HG02840 (cell line): ENCODE results near the gene CDK10.
"Not testable (repeated sequence)": the region's sequence is repeated elsewhere in the genome, so short reads cannot be mapped to it uniquely, and the experiment has no call there.

Experiments used
- ATAC-seq: cut with Tn5 transposase; IDR thresholded peaks from one replicate; pipeline ENCODE4 v1.9.1; 2021; ENCODE audit warnings: mild to moderate bottlenecking, moderate library complexity, moderate number of reproducible peaks; ENCODE audit not compliant: unreplicated experiment, low FRiP score

CDK10 gene

GRCh38 chr16:89667000-89667399, 19.5 kb upstream of the CDK10 start:
- not testable (repeated sequence) for ATAC-seq

DNA sequence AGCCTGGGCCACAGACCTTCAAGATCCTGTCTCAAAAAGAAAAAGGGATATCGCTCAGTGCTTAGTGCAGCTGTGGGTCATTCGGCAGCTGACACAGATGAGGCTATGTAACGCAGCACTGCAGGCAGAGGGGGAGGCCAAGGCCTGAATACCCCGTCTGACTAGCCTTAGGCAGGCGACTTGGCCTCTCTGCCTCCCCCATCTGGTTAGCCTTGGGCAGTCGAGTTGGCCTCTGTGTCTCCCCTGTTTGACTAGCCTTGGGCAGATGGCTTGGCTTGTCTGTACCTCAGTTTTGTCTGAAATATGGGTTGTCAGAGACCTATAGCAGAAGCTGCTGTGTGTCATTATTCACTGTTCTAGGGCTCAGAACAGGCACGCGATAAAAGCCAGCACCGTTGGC, 18.9 kb upstream of the CDK10 start:
- ATAC-seq = no peak

- ATAC-seq = no peak
These were observed 17.7 kb upstream of the CDK10 start for GRCh38 chr16:89668790-89669158.

GRCh38 chr16:89669755-89670154, 16.7 kb upstream of the CDK10 start:
- ATAC-seq = no peak

GRCh38 chr16:89670496-89671431, 15.7 kb upstream of the CDK10 start:
- ATAC-seq = no peak

DNA sequence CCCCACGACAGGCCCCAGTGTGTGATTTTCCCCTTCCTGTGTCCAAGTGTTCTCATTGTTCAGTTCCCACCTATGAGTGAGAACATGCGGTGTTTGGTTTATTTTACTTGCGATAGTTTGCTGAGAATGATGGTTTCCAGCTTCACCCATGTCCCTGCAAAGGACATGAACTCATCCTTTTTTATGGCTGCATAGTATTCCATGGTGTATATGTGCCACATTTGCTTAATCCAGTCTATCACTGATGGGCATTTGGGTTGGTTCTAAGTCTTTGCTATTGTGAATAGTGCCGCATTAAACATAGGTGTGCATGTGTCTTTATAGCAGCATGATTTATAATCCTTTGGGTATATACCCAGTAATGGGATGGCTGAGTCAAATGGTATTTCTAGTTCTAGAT, 14.9 kb upstream of the CDK10 start:
- ATAC-seq = not testable (repeated sequence)

GRCh38 chr16:89672177-89672941, 14.1 kb upstream of the CDK10 start:
- no peak for ATAC-seq

GRCh38 chr16:89678258-89678657, 8.2 kb upstream of the CDK10 start:
- ATAC-seq = no peak

- no peak for ATAC-seq
These were observed 573 bp upstream of the CDK10 start for GRCh38 chr16:89685916-89686315.

- ATAC-seq = peak; percentile 33
These were observed 827 bp downstream of the CDK10 start for GRCh38 chr16:89687092-89687940.

GRCh38 chr16:89688395-89688794, 1.9 kb downstream of the CDK10 start:
- ATAC-seq = no peak

DNA sequence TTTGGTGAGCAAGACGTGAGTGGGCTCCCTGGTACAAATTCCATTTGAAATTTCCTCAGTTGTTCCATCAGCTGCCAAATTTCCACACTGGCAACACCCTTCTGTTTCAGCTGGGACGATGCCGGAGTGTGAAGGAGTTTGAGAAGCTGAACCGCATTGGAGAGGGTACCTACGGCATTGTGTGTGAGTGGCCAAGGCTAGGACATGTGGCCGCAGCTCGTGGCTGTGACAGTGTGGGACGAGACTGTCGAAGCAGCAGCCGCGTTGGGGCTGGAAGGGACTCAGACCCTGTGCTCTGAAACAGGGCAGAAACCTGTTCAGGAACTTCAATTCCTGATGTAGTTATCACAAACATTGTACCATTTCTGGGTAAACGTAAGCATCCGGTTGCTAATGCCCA, 2.7 kb downstream of the CDK10 start:
- no peak for ATAC-seq

DNA sequence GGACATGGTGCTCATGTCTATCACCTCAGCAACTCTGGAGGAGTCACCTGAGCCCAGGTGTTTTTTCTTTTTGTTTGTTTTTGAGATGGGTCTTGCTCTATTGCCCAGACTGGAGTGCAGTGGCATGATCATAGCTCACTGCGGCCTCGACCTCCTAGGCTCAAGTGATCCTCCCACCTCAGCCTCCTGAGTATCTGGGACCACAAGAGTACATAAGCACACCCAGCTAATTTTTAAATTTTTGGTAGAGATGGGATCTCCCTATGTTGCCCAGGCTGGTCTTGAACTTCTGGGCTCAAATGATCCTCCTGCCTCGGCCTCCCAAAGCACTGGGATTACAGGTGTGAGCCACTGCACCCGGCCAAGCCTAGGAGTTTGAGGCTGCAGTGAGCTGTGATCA, 3.1 kb downstream of the CDK10 start:
- not testable (repeated sequence) for ATAC-seq

- no peak for ATAC-seq
These were observed 4.0 kb downstream of the CDK10 start for GRCh38 chr16:89690392-89690901.

DNA sequence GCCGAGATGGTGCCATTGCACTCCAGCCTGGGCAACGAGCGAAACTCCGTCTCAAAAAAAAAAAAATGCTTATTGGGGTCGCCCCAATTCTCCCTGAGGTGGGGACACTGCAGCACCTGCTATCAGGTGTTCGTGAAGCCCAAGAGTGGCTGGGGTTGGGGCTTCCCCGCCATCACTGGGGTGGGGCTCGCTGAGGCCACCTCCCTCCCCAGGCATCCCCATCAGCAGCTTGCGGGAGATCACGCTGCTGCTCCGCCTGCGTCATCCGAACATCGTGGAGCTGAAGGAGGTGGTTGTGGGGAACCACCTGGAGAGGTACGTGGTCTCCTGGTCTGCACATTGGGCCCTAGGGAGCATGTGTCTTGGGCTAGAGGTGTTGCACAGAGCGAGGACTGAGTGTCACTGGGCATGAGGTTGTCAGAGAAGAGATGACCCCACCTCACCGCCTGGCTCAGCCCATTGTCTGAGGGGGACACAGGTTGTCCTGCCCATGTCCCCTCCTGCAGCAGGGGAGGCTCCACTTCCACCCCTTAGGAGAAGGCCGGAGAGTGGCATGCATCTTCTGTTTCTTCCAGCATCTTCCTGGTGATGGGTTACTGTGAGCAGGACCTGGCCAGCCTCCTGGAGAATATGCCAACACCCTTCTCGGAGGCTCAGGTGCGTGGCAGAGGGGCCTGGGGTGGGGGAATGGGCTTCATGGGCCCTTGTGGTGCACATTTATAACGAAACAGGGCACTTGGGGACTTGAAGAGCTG, 4.9 kb downstream of the CDK10 start:
- ATAC-seq = no peak

DNA sequence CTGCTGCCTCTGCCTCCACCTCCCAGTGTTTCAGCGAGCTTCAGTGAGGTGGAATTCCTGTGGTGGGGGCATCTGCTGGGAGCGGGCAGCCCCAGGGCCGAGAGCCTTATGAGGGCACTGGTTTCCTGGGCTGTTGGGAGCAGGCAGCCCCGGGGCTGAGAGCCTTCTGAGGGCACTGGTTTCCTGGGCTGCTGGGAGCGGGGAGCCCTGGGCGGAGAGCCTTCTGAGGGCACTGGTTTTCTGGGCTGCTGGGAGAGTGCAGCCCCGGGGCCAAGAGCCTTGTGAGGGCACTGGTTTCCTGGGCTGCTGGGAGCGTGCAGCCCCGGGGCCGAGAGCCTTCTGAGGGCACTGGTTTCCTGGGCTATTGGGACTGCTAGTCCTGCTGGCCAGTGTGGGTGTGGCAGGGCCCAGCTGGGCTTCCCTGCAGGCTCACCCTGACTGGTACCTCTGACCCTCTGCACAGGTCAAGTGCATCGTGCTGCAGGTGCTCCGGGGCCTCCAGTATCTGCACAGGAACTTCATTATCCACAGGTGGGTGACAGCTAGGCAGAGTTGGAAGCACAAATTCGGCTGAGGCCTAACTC, 5.6 kb downstream of the CDK10 start:
- ATAC-seq = no peak

DNA sequence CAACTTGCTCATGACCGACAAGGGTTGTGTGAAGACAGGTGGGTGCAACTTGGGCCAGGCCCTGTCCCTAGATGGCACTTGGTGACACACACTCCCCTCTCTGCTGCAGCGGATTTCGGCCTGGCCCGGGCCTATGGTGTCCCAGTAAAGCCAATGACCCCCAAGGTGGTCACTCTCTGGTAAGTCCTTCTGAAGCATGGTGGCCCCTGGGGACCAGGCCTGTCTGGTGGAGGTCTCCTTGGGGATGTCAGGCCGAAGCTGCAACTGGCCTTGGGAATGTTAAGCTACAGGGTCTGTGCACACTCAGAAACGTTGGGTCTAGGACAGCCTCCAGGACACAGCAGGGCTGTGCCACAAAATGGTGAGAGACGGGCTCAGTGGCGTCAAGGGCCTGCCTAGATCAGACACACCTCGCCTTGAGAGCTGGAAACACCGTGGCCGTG, 6.8 kb downstream of the CDK10 start:
- ATAC-seq = no peak

DNA sequence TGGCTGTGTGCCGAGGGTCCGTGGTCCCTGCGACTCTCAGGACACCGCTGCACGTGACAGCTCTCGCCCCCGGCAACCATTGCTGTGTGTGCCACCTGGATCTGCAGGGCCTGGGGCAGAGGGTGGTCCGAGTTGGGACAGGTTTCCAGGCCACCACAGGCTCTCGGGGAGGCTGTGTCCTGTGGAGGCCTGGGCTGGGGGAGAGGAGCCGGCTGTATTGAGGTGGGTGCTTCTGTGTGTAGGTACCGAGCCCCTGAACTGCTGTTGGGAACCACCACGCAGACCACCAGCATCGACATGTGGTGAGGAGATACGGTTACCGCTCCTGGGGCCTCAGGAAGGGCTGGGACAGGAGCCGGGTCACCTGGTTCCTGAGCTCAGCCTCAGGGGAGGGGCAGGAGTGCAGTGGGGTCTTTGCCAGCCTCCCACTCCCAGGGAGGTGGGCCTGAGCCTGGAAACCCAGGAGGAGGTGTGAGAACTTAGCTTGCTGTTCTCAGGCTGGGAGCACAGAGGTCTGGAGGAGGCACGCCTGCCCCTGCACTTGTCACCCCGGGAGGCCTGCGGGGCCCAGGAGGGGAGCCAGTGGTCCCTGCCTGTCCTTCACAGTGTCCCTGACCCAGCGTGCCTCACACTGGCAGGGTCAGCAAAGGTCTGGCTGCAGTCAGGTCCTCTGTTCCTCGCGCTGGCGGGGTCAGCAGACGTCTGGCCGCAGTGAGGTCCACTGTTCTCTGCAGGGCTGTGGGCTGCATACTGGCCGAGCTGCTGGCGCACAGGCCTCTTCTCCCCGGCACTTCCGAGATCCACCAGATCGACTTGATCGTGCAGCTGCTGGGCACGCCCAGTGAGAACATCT, 7.7 kb downstream of the CDK10 start:
- no peak for ATAC-seq

DNA sequence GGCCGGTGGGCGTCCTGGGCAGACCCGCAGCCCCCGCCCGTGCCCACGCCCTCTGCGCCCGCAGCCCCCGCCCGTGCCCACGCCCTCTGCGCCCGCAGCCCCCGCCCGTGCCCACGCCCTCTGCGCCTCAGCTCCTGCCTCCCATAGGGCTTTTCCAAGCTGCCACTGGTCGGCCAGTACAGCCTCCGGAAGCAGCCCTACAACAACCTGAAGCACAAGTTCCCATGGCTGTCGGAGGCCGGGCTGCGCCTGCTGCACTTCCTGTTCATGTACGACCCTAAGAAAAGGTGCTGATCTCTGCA, 8.2 kb downstream of the CDK10 start:
- not testable (repeated sequence) for ATAC-seq
